Mucosa of gallbladder (tissue), 1 donor: Measurements from ENCODE around the gene GRID1. TPM values are rescaled to one million over a fixed set of nuclear protein-coding genes. Genes with fewer than 3 reads are reported as not detected.

Experiments
- DNase-seq: peaks from one replicate; pipeline ENCODE4 v3.0.0-alpha.2; 2020; ENCODE audit warnings: low spot score
- total RNA-seq: library from RNA; stranded (reverse); gene quantifications from one replicate; pipeline ENCODE4 v1.2.1, GENCODE V29; 2021
- donor health status: DM: no; HTN: no; CAD: no.

Gene GRID1
- 6.3 TPM for total RNA-seq

DNA sequence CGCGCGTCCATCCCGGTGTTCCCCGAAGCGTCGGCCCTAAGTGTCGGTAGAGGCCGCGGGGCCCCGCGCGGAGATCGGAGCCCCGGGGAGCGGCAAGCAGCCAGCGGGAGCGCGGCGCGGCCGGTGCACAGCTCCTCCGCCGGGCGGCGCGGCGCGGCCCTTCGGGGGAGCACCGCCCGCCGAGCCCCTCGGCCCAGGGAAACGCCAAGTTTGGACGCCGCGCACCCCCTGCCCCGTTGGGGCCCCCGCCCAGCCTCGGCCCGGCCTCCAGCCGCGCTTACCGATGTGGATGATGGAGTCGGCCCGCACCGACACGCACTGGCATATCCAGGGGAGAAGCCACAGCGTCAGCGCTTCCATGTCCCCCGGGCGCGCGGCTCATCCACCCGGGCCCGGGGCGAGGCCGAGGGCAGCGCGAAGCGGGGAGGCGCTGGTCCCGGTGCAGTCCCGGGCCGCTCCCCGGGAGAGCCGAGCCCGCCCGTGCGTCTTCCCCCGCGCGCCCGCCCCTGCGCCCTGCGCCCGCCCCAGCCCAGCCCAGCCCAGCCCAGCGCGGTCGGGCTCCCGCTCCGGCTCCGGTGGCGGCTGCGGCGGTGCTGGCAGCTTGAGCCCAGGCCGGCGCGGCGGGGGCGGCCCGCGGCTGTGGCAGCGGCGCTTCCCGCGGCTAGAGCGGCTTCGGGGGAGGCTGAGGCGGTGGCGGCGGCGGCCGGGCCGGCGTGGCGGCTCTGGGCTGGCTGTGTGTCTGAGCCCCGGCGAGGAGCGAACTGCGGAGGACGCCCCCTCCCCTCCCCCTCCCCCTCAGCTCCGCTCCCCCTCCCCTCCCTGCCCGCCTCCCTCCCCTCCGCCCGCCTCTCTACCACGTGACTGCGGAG, at the start of gene GRID1:
Gene GRID1 (minus strand): TSS at position 763 of the 869 bp plus-strand sequence.
- no peak for DNase-seq

DNA sequence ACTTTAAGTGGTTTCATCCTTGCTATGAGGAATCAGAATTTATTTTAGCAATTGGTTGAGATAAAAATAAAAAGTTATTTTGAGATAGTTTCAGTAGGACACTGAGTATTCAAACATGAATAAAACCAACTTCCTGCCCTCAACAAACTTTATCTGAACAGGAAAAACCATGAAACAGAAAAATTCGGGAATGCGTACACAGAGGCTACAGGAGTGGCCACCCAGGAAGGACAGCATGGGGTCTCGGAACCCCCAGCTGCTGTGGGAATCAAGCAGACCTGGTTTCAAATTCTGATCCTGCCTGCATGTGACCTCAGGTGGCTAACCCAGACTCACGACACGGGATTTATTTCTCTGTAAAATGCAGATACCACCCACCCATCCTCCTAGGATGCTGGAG, 49.0 kb upstream of the GRID1 start:
- DNase-seq, result no peak

- DNase-seq, result no peak
Measured at GRCh38 chr10:86415116-86415515, 48.5 kb upstream of the GRID1 start.

DNA sequence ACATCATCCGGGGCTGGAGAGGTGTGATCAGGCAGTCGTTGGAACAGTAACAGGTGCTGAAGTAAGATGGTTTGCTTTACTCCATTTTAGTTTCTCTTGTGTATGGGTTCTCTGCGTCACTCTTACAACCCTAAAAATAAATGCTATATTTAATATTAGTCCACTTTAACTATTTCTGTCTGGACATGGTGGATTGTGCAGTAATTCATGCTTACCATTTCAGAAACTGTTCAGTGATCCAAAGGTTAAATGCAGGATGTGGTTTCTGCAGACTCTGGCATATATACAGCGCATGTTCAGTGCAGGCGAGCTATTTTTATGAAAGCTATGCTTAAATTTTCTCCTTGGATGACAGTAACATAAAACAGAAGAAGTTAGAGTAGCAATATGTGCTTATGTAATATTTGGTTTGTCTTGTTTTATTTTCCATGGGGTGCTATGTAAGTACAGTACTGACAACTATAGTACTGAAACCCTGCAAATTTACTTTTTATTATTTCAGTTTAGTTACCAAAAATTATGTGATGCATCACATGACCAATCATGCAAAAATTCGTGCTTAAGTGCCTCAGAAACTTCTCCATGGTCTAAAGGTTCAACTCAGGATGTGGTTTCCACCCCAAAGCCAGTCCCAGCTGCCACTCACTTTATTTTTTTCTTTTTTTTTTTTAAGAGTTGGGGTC, 46.6 kb upstream of the GRID1 start:
- no peak for DNase-seq

GRCh38 chr10:86411852-86412560, 45.4 kb upstream of the GRID1 start:
- DNase-seq, result no peak

DNA sequence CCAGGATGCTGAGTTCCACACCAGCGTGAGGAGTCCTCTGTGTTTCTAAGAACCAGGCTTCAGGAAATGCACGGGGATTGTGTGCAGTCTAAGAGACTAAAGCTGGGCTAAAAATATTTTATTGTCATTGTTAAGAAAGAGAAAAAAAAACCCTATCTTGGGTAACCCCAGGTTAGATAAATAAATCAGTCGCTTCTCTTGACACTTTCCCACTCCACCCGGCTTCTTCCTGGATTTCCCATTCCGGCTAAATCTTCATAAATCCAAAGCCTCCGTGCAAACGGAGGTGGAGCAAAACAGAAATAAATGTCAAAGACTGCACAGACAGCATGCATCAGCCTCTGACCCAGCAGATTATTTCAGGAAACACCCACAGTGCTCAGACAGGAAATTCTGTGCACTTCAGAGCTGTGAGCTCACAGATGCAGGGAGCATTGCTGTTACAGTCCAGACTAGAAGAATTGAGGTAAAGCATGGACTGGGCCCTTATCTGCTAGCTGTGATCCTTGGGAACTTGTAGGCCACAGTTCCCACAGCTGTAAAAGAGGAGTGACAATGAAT, 44.8 kb upstream of the GRID1 start:
- peak; percentile 29 for DNase-seq

- DNase-seq, result peak; percentile 64
Measured at GRCh38 chr10:86410542-86411124, 44.0 kb upstream of the GRID1 start.

DNA sequence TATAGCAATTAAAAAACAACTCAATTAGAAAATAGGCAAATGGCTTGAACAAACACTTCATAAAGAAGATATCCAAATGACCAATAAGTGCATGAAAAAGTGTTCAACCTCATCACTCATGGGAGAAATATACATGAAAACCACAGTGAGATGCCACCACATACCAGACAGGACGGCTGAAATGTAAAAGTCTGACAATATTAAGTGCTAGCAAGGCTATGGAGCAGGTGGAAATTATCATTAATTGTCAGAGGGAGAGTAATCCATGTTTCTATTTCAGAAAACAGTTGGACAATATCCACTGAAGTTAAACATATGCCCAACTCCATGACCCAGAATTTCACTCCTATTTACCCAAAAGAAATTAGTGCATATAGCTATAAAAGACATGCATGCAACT, 42.6 kb upstream of the GRID1 start:
- no peak for DNase-seq

GRCh38 chr10:86403183-86403797, 36.7 kb upstream of the GRID1 start:
- DNase-seq, result no peak

- no peak for DNase-seq
Measured at GRCh38 chr10:86402283-86402941, 35.8 kb upstream of the GRID1 start.

DNA sequence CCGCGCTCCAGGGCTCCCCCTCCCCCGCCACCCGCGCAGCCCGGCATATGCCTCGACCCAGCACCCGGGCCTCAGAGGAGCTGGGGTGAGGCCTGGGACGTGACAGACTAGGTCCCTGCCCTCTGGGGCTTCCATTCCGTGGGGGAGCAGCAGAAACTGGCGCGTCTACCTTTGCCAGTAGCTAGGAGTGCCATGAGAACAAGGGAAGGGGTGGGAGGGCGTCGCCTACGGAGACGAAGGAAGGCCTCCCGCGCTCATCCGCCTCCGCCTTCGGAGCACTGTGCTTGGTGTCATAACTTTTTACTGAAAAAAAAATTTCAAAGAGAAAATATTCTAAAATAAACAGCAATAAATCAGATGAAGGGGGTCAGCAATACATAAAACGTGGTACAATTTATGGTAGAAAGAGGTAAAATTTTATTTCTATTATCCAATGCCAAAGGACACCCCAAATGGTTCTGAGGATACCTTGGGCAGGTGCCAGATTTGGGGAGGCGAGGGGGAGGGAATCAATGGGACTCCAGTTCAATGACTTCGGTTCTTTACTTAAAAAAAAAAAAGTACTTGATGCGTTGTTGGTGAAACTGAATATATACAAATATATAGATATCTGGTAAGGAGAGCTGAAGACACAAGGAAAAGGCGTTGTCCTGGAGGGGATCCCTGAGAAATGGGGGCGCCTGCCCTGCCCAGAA, 35.1 kb upstream of the GRID1 start:
- DNase-seq, result peak; percentile 27

GRCh38 chr10:86400705-86401587, 34.4 kb upstream of the GRID1 start:
- peak; percentile 56 for DNase-seq

- peak; percentile 97 for DNase-seq
Measured at GRCh38 chr10:86399879-86400704, 33.5 kb upstream of the GRID1 start.

- no peak for DNase-seq
Measured at GRCh38 chr10:86399514-86399878, 32.9 kb upstream of the GRID1 start.

- DNase-seq, result no peak
Measured at GRCh38 chr10:86397120-86397519, 30.5 kb upstream of the GRID1 start.

- DNase-seq, result no peak
Measured at GRCh38 chr10:86393862-86394455, 27.4 kb upstream of the GRID1 start.

GRCh38 chr10:86393362-86393761, 26.8 kb upstream of the GRID1 start:
- DNase-seq, result no peak

GRCh38 chr10:86392723-86393094, 26.1 kb upstream of the GRID1 start:
- no peak for DNase-seq
